ENCODE measurements around the gene MRRF.

The MRRF gene

DNA sequence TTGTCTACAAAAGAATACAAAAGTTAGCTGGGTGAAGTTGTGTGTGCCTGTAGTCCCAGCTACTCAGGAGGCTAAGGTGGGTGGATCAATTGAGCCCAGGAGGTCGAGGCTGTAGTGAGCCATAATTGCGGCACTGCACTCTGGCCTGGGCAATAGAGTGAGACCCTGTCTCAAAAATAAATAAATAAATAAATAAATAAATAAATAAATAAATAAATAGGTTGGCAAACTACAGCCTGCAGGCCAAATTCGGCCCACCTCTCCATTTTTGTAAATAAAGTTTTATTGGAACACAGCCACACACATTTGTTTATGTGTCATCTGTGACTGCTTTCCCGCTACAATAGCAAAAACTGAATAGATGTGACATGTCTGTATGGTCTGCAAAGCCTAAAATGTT is 115.6 kb downstream of the MRRF start:
- DNase-seq (ENCODE audit: low read depth in 3 of 3): no peak
